DMS114 treated with DMSO at 0.1 percent for 48 hours (cell line): ENCODE measurements around the gene TMSB15A.
A peak's percentile ranks its signal among the peaks of the same experiment; 100 is the strongest.
"Not testable (repeated sequence)": the region's sequence is repeated elsewhere in the genome, so short reads cannot be mapped to it uniquely, and the experiment has no call there.

ENCODE experiments used
- DNase-seq: peaks from one replicate; lab custom pipeline; 2025; ENCODE audit not compliant: unreplicated experiment; lab: John Stamatoyannopoulos, UW

Gene TMSB15A

DNA sequence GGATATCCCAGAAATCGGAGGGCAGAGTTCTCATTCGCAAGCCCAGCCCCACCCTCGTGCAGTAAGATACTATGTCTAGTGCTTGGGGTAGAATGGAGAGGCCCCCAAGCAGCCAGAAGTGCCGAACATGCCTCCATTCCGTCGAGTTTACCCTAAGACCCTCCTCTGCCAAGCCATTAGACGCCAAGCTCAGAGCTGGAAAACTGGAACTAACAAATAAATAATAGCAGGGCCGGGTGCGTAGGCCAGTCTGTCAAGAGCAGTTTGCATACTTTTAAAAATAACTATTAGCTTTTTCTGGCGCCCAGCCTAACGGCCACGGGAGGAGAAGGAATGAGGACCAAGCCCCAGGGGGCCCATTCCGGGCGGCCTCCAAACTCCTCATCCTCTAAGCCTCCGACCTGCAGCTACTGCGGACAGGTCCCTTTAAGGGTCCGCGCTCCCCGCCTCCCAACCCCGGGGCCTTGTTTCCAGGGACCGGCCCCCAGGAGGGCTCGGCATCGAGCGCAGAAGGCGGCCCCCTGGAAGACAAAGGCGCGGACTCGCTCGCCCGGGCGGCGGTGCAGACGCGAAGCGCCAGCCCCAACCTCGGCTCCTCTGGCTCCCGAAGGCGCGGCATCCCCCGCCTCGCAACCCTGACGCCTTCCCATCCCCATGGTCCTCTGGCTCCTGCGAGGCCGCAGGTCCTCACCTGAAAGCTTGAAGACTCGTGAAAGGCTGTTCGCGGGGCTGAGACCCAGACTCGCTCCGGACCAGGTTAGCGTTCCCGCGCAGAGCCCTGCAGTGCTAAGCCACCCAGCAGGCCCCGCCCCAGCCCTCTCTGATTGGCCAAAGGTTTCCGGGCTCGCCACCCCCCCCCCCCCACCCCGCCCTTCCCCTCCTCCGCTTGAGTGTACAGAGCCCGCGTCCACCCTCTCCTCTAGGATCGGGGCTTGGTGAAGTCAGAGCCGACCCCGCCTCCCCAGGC, at the start of gene TMSB15A:
Gene TMSB15A, minus strand, starts transcription at position 765 of the 967 bp plus-strand sequence.
- peak; percentile 68 for DNase-seq

GRCh38 chrX:102560423-102561068, 44.0 kb upstream of the TMSB15A start:
- no peak for DNase-seq

DNA sequence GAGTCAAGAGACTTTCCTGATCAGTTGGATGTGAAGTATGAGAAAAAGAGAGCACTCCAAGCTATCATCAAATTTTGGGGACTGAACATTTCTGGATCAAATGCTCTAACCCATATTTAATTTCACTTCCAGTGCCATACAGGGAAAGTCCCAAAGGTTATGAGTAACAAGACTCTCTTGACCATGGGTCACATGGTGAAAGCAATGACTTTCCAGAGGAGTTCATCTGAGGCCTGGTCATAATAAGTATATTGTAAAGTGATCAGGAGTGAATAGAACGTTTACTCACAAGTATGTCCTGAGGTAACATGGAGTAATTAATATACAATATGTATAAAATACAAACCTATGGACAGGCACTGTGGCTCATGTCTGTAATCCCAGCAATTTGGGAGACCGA, 42.1 kb upstream of the TMSB15A start:
- no peak for DNase-seq

DNA sequence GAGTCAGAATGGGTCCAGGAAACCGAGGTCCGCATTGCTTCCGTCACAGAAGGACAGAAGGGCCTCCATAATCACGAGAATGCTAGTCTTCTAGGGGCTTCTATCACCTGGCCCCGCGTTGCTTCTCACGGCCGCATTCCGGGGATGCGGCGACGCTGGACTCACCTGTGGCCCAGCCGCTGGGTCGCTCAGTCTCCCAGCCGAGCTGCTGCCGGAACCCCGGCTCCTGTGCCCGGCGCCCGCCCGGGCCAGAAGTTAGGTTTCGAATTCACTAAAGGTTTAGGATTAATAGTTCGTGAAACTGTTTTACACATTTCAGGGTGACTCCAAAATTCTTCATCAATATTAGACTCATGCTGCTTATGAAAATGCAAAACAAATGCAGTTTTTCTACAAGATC, 31.7 kb upstream of the TMSB15A start:
- DNase-seq = no peak

DNA sequence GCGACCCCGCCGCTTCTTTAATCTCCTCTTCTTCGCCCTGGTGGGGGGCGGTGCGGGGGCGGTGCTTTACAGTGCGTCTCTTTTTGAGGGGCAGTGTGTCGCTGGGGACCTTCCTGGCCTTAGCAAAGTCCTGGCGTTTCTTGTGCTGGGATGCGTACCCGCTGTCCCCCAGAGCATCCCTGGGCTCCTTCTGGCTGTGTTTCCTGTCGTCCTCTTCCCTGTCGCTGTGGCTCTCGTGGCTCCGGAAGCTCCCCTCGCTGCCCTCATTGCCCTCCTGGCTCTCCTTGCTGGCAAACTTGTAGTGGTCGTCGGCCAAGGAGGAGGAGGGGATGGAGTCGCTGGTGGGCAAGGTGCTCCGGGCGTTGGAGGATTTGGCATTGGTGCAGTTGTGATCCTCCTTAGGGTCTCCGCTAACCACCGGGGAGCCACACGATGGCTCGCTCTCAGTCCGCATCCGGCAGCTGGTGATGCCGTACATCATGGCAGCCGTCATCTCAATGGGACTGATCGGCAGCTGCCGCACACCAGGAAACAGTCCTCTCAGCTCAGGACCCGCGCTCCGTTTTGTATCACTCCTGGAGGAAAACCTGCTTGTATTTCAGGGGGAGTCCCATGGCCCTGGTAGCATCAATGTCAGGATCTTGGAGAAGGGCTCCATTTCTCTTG, 30.4 kb upstream of the TMSB15A start:
- no peak for DNase-seq

GRCh38 chrX:102546175-102546574, 29.6 kb upstream of the TMSB15A start:
- DNase-seq = not testable (repeated sequence)

- DNase-seq = no peak
Observed at GRCh38 chrX:102535958-102536357, 19.4 kb upstream of the TMSB15A start.

GRCh38 chrX:102517326-102517725, 787 bp upstream of the TMSB15A start:
- DNase-seq = peak; percentile 35

- DNase-seq = no peak
Observed at GRCh38 chrX:102514536-102514935, 2.0 kb downstream of the TMSB15A start.

- DNase-seq = no peak
Observed at GRCh38 chrX:102498732-102499131, 17.8 kb downstream of the TMSB15A start.

DNA sequence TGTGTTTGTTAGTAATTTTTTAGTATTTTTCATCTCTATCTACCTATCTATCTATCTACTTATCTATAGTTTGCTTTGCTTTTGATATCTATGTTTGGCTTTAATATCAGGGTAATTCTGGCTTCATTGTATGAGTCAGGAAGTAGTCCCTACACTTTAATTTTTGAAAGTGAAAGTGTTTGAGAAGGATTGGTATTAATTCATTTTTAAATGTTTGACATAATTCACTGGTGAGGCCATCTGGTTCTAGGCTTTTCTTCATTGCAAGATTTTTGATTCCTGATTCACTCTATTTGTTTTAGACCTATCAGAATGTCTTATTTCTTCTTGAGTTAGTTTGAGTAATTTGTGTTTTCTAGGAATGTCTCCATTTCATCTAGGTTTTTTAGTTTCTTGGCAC, 24.8 kb downstream of the TMSB15A start:
- DNase-seq = no peak

- DNase-seq = not testable (repeated sequence)
Observed at GRCh38 chrX:102478765-102479164, 37.8 kb downstream of the TMSB15A start.

DNA sequence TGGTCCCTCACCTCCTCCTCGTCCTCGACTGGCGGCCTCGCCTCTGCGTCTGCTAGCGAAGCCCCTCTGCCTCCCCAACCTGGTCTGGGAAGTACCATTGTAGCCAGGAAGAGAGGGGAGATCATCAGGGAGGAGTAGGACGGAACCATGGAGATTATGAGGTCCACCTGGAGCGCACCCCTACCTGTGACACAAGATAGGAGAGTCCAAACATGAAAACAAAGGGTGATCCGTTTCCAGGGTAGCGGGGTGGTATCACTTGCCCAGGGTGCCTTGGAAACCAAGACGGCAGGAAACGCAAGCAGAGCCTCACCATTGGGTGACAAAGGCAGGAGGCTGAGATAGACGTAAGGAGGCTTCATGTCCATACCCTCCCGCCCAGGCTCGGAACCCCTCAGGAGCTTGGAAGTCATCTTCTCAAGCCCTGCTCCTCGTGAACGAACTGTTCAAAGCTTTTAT, 44.7 kb downstream of the TMSB15A start, which contains the start of gene TCP11X2:
Gene TCP11X2, minus strand, starts transcription at position 51 of the 459 bp plus-strand sequence.
- DNase-seq = not testable (repeated sequence)

- not testable (repeated sequence) for DNase-seq
Observed at GRCh38 chrX:102470215-102470614, 46.3 kb downstream of the TMSB15A start.
